Measurements from ENCODE around the gene TRIOBP.
"Not testable (repeated sequence)": the region's sequence is repeated elsewhere in the genome, so short reads cannot be mapped to it uniquely, and the experiment has no call there.

Gene TRIOBP

GRCh38 chr22:37690407-37690806 lies 6.4 kb upstream of the TRIOBP start:
- no peak for DNase-seq (ENCODE audit: low read depth)

GRCh38 chr22:37690901-37691504 lies 5.8 kb upstream of the TRIOBP start:
- no peak for DNase-seq (ENCODE audit: low read depth)

- no peak for DNase-seq (ENCODE audit: low read depth)
These were observed 4.1 kb upstream of the TRIOBP start for GRCh38 chr22:37692627-37693285.

- DNase-seq (ENCODE audit: low read depth): not testable (repeated sequence)
These were observed 2.7 kb upstream of the TRIOBP start for GRCh38 chr22:37694131-37694530.

- not testable (repeated sequence) for DNase-seq (ENCODE audit: low read depth)
These were observed 590 bp upstream of the TRIOBP start for GRCh38 chr22:37696260-37696656.

GRCh38 chr22:37697538-37697835 lies 639 bp downstream of the TRIOBP start:
- DNase-seq (ENCODE audit: low read depth): no peak

GRCh38 chr22:37701141-37701786 lies 4.4 kb downstream of the TRIOBP start:
- DNase-seq (ENCODE audit: low read depth): no peak

- peak; percentile 22 for DNase-seq (ENCODE audit: low read depth)
These were observed 7.1 kb downstream of the TRIOBP start for GRCh38 chr22:37703906-37704305.

- no peak for DNase-seq (ENCODE audit: low read depth)
These were observed 7.8 kb downstream of the TRIOBP start for GRCh38 chr22:37704645-37705044.

- DNase-seq (ENCODE audit: low read depth): no peak
These were observed 8.4 kb downstream of the TRIOBP start for GRCh38 chr22:37705205-37705604.

GRCh38 chr22:37708580-37709444 lies 12.0 kb downstream of the TRIOBP start:
- DNase-seq (ENCODE audit: low read depth): no peak

- DNase-seq (ENCODE audit: low read depth): no peak
These were observed 12.6 kb downstream of the TRIOBP start for GRCh38 chr22:37709445-37709765.

- no peak for DNase-seq (ENCODE audit: low read depth)
These were observed 13.8 kb downstream of the TRIOBP start for GRCh38 chr22:37710675-37711074.

- no peak for DNase-seq (ENCODE audit: low read depth)
These were observed 14.6 kb downstream of the TRIOBP start for GRCh38 chr22:37711490-37711889.

- no peak for DNase-seq (ENCODE audit: low read depth)
These were observed 16.9 kb downstream of the TRIOBP start for GRCh38 chr22:37713761-37714160.

- DNase-seq (ENCODE audit: low read depth): no peak
These were observed 17.8 kb downstream of the TRIOBP start for GRCh38 chr22:37714634-37715033.

GRCh38 chr22:37715760-37716159 lies 18.9 kb downstream of the TRIOBP start:
- no peak for DNase-seq (ENCODE audit: low read depth)

- peak; percentile 66 for DNase-seq (ENCODE audit: low read depth)
These were observed 19.9 kb downstream of the TRIOBP start for GRCh38 chr22:37716708-37717107.

- not testable (repeated sequence) for DNase-seq (ENCODE audit: low read depth)
These were observed 20.4 kb downstream of the TRIOBP start for GRCh38 chr22:37717235-37717634.

GRCh38 chr22:37717746-37718305 lies 21.0 kb downstream of the TRIOBP start:
- not testable (repeated sequence) for DNase-seq (ENCODE audit: low read depth)

GRCh38 chr22:37725551-37726240 lies 28.8 kb downstream of the TRIOBP start:
- DNase-seq (ENCODE audit: low read depth): no peak

Data from ELR (cell line).